ENCODE results near the gene RAB1A.

DNA sequence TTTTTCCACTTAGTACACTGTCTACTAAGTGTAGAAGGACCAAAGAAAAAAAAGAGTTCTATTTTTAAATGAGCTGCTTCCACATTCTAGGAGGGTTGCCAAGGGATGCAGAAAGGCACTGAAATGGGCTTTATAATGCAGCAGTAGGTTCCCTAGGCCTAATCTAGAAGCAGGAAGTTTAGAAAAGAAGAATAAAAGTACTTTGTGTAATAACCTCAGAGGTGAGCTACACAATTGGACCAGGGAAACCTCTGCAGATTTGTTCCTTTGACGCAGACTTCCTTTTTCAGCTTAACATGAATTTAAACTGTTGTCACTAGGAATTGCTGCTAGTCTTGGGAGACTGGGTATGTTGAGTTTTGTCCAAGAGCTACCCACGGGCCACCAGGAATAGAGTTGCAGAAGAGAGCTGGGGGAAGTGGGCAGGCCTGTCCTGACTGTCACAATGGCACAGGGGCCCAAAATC is 34.6 kb upstream of the RAB1A start:
- TF ChIP-seq, protein P1, sequence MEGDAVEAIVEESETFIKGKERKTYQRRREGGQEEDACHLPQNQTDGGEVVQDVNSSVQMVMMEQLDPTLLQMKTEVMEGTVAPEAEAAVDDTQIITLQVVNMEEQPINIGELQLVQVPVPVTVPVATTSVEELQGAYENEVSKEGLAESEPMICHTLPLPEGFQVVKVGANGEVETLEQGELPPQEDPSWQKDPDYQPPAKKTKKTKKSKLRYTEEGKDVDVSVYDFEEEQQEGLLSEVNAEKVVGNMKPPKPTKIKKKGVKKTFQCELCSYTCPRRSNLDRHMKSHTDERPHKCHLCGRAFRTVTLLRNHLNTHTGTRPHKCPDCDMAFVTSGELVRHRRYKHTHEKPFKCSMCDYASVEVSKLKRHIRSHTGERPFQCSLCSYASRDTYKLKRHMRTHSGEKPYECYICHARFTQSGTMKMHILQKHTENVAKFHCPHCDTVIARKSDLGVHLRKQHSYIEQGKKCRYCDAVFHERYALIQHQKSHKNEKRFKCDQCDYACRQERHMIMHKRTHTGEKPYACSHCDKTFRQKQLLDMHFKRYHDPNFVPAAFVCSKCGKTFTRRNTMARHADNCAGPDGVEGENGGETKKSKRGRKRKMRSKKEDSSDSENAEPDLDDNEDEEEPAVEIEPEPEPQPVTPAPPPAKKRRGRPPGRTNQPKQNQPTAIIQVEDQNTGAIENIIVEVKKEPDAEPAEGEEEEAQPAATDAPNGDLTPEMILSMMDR (IDR thresholded peaks at IDR 0.05), result no peak
- no peak for TF ChIP-seq POLR2A (IDR thresholded peaks at IDR 0.05)
